WTC11 (cell line): ENCODE measurements around the gene CD300A. TPM values are rescaled to one million over a fixed set of nuclear protein-coding genes. Genes with fewer than 3 reads are reported as not detected.

Experiments
- ATAC-seq: fragments of 200-7000 bp; cut with Tn5 transposase; 2 replicates; pipeline ENCODE4 v1.10.0; 2021; ENCODE audit warnings: mild to moderate bottlenecking, moderate library complexity
- CTCF ChIA-PET: fragments of 300-600 bp; sonication (Branson Sonifier 250); formaldehyde crosslinking; loops from one replicate; lab custom pipeline; 2021; ENCODE audit warnings: antibody characterized with exemption; lab: Charles Lee
- POLR2A ChIA-PET: fragments of 350-600 bp; sonication (Branson Sonifier 250); formaldehyde crosslinking; loops from one replicate; lab custom pipeline; 2021; ENCODE audit warnings: antibody characterized with exemption; lab: Charles Lee
- DNase-seq: peaks from one replicate; pipeline ENCODE4 v3.0.0; 2021; ENCODE audit warnings: low spot score
- H3K27ac Mint-ChIP-seq: 2 replicates; pipeline ENCODE4 v1.8.0; 2021; ENCODE audit warnings: mixed read lengths
- H3K27me3 Mint-ChIP-seq: 2 replicates; pipeline ENCODE4 v1.8.0; 2021; ENCODE audit warnings: low read depth, mild to moderate bottlenecking, moderate library complexity, mixed read lengths
- H3K36me3 Mint-ChIP-seq: 2 replicates; pipeline ENCODE4 v1.8.0; 2021; ENCODE audit warnings: mixed read lengths
- H3K4me1 Mint-ChIP-seq: 2 replicates; pipeline ENCODE4 v1.8.0; 2022; ENCODE audit warnings: mixed read lengths
- H3K4me3 Mint-ChIP-seq: 2 replicates; pipeline ENCODE4 v1.8.0; 2021; ENCODE audit warnings: mild to moderate bottlenecking, moderate library complexity, mixed read lengths
- H3K9me3 Mint-ChIP-seq: 2 replicates; pipeline ENCODE4 v1.8.0; 2021; ENCODE audit warnings: mixed read lengths
- AR ChIP-seq: fragments of 250-450 bp; sonication (Bioruptor Pico); IDR thresholded peaks from 2 replicates; pipeline ENCODE4 v1.9.0; 2021; ENCODE audit warnings: mild to moderate bottlenecking
- E2F1 ChIP-seq: sonication (generic); formaldehyde crosslinking; IDR thresholded peaks from 2 replicates; pipeline ENCODE4 v1.8.0; 2022; ENCODE audit warnings: mild to moderate bottlenecking, missing genetic modification reagents
- E2F5 ChIP-seq: sonication (generic); formaldehyde crosslinking; IDR thresholded peaks from 2 replicates; pipeline ENCODE4 v1.8.1; 2022; ENCODE audit warnings: mild to moderate bottlenecking, moderate library complexity, missing genetic modification reagents
- EMX1 ChIP-seq: fragments of 250-450 bp; sonication (Bioruptor Pico); IDR thresholded peaks from 2 replicates; pipeline ENCODE4 v1.8.0; 2021; ENCODE audit warnings: mild to moderate bottlenecking
- FOXP4 ChIP-seq: sonication (generic); formaldehyde crosslinking; IDR thresholded peaks from 2 replicates; pipeline ENCODE4 v1.8.0; 2022; ENCODE audit warnings: mild to moderate bottlenecking, missing genetic modification reagents
- GRHL2 ChIP-seq: fragments of 250-450 bp; sonication (Bioruptor Pico); IDR thresholded peaks from 2 replicates; pipeline ENCODE4 v1.8.0; 2022; ENCODE audit warnings: mild to moderate bottlenecking, moderate library complexity; ENCODE audit not compliant: insufficient replicate concordance, severe bottlenecking
- GTF2I ChIP-seq: fragments of 250-450 bp; sonication (Bioruptor Pico); conservative IDR thresholded peaks from 2 replicates; pipeline ENCODE4 v1.4.0; 2021; ENCODE audit warnings: mild to moderate bottlenecking
- PRRX2 ChIP-seq: fragments of 250-450 bp; sonication (Bioruptor Pico); IDR thresholded peaks from 2 replicates; pipeline ENCODE4 v1.8.0; 2021; ENCODE audit warnings: mild to moderate bottlenecking
- TEAD1 ChIP-seq: sonication (generic); formaldehyde crosslinking; IDR thresholded peaks from 2 replicates; pipeline ENCODE4 v1.8.0; 2022; ENCODE audit warnings: mild to moderate bottlenecking, missing genetic modification reagents
- ZBTB43 ChIP-seq: sonication (generic); formaldehyde crosslinking; IDR thresholded peaks from 2 replicates; pipeline ENCODE4 v1.8.1; 2023; ENCODE audit warnings: mild to moderate bottlenecking, missing genetic modification reagents
- ZNF138 ChIP-seq: sonication (generic); formaldehyde crosslinking; conservative IDR thresholded peaks from 2 replicates; pipeline ENCODE4 v1.8.1; 2022; ENCODE audit warnings: mild to moderate bottlenecking, moderate library complexity, missing genetic modification reagents
- ZNF219 ChIP-seq: sonication (generic); formaldehyde crosslinking; IDR thresholded peaks from 2 replicates; pipeline ENCODE4 v1.8.0; 2023; ENCODE audit warnings: missing genetic modification reagents, mild to moderate bottlenecking, borderline replicate concordance
- ZNF232 ChIP-seq: sonication (generic); formaldehyde crosslinking; IDR thresholded peaks from 2 replicates; pipeline ENCODE4 v1.8.0; 2022; ENCODE audit warnings: mild to moderate bottlenecking, missing genetic modification reagents
- ZNF281 ChIP-seq: sonication (generic); formaldehyde crosslinking; IDR thresholded peaks from 2 replicates; pipeline ENCODE4 v1.8.0; 2023; ENCODE audit warnings: mild to moderate bottlenecking, missing genetic modification reagents
- ZNF425 ChIP-seq: fragments of 250-450 bp; sonication (Bioruptor Pico); conservative IDR thresholded peaks from 2 replicates; pipeline ENCODE4 v1.9.0; 2021; ENCODE audit warnings: mild to moderate bottlenecking
- total RNA-seq: library from RNA; stranded (reverse); gene quantifications from 3 replicates; pipeline ENCODE4 v1.2.3, GENCODE V29; 2021

The CD300A gene
- total RNA-seq, 1 experiment from 2014 or later: 1.1 TPM

- TF ChIP-seq FOXP4 (CRISPR knock-in tag) (no peak), ZBTB43 (no peak), ZNF281 (CRISPR knock-in tag) (no peak), PRRX2 (CRISPR knock-in tag) (no peak), TEAD1 (CRISPR knock-in tag) (no peak), GTF2I (no peak), E2F1 (CRISPR knock-in tag) (no peak), GRHL2 (no peak), EMX1 (CRISPR knock-in tag) (no peak), AR (CRISPR knock-in tag) (no peak), E2F5 (CRISPR knock-in tag) (no peak), ZNF232 (CRISPR knock-in tag) (no peak), ZNF138 (CRISPR knock-in tag) (no peak), ZNF425 (CRISPR knock-in tag) (no peak), ZNF219 (no peak)
- ATAC-seq (no peak; the same call in 1 of the 2 replicates), DNase-seq (no peak)
- Mint-ChIP-seq H3K4me1 (peaks cover 31% of the 10 kb centered on the region), H3K27me3 (peaks cover 37% of the 10 kb centered on the region), H3K4me3 (peak overlapping the region; percentile 80), H3K9me3 (no peaks in the 10 kb centered on the region), H3K27ac (no peak overlapping the region), H3K36me3 (no peaks in the 10 kb centered on the region; the same call in 1 of the 2 replicates)
- CTCF ChIA-PET: no interaction called here
- POLR2A ChIA-PET: no interaction called here
Observed at GRCh38 chr17:74432424-74432690, 34.1 kb upstream of the CD300A start.
